HEK293T (cell line): Measurements from ENCODE around the gene ZNF358.

Experiments used
- CTCF ChIA-PET: fragments of 350-600 bp; formaldehyde crosslinking; extraction: SDS; loops from one replicate; lab custom pipeline; 2021; ENCODE audit warnings: antibody characterized with exemption, inconsistent platforms; lab: Yijun Ruan, JAX
- POLR2A ChIA-PET: fragments of 350-600 bp; formaldehyde crosslinking; extraction: SDS; loops from one replicate; lab custom pipeline; 2020; ENCODE audit warnings: antibody characterized with exemption, inconsistent platforms; lab: Yijun Ruan, JAX
- DNase-seq: peaks from one replicate; pipeline ENCODE4 v3.0.0; 2012; ENCODE audit warnings: mixed read lengths; ENCODE audit errors: extremely low spot score
- ARNT ChIP-seq: fragments of 450-650 bp; IDR thresholded peaks from 2 replicates; pipeline ENCODE4 v1.6.1; 2017; ENCODE audit warnings: mild to moderate bottlenecking
- BHLHE40 ChIP-seq: fragments of 450-650 bp; IDR thresholded peaks from 2 replicates; pipeline ENCODE4 v1.6.1; 2016; ENCODE audit warnings: mild to moderate bottlenecking, moderate library complexity, borderline replicate concordance
- CTBP1 ChIP-seq: fragments of 450-650 bp; IDR thresholded peaks from 2 replicates; pipeline ENCODE4 v1.6.1; 2016; ENCODE audit warnings: borderline replicate concordance
- ELF4 ChIP-seq: fragments of 450-650 bp; IDR thresholded peaks from 2 replicates; pipeline ENCODE4 v1.6.1; 2017; ENCODE audit warnings: antibody characterized with exemption
- FOXA1 ChIP-seq: fragments of 450-650 bp; IDR thresholded peaks from 2 replicates; pipeline ENCODE4 v1.6.1; 2016; ENCODE audit warnings: mild to moderate bottlenecking
- FOXK2 ChIP-seq: fragments of 450-650 bp; IDR thresholded peaks from 2 replicates; pipeline ENCODE4 v1.6.1; 2016; ENCODE audit warnings: mild to moderate bottlenecking
- FOXM1 ChIP-seq: fragments of 450-650 bp; IDR thresholded peaks from 2 replicates; pipeline ENCODE4 v1.6.1; 2017; ENCODE audit warnings: mild to moderate bottlenecking, borderline replicate concordance
- HDGF ChIP-seq: fragments of 450-650 bp; IDR thresholded peaks from 2 replicates; pipeline ENCODE4 v1.6.1; 2017; ENCODE audit warnings: antibody characterized with exemption, borderline replicate concordance
- L3MBTL2 ChIP-seq: fragments of 450-650 bp; conservative IDR thresholded peaks from 2 replicates; pipeline ENCODE4 v1.6.1; 2016; ENCODE audit warnings: mild to moderate bottlenecking
- LEF1 ChIP-seq: fragments of 450-650 bp; IDR thresholded peaks from 2 replicates; pipeline ENCODE4 v1.6.1; 2017; ENCODE audit warnings: mild to moderate bottlenecking, borderline replicate concordance
- NFRKB ChIP-seq: fragments of 450-650 bp; IDR thresholded peaks from 2 replicates; pipeline ENCODE4 v1.6.1; 2016; ENCODE audit warnings: mild to moderate bottlenecking, moderate library complexity
- SP1 ChIP-seq: fragments of 450-650 bp; IDR thresholded peaks from 2 replicates; pipeline ENCODE4 v1.6.1; 2017
- SUZ12 ChIP-seq: fragments of 450-650 bp; IDR thresholded peaks from 2 replicates; pipeline ENCODE4 v1.6.1; 2016; ENCODE audit warnings: mild to moderate bottlenecking
- TARDBP ChIP-seq: fragments of 450-650 bp; IDR thresholded peaks from 2 replicates; pipeline ENCODE4 v1.6.1; 2016
- ZNF384 ChIP-seq: fragments of 450-650 bp; IDR thresholded peaks from 2 replicates; pipeline ENCODE4 v1.6.1; 2016
- TF ChIP-seq, protein P1 (sequence below): fragments of 450-650 bp; IDR thresholded peaks from 2 replicates; pipeline ENCODE4 v1.6.1; 2016

ZNF358 gene

DNA sequence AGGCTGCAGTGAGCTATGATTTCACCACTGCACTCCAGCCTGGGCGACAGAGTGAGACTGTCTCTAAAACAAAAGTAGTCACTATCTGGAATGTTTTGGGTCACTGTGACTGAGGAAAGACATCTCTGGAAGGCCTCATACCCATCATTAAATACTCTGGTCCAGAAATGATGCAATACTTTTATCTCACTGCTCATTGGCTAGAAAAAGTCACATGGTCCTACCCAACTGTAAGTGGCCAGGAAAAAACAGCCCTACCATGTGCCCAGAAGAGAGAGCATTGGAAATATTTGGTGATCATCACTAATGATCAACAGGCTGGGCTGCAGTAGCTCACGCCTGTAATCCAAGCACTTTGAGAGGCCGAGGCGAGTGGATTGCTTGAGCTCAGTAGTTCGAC, 49.4 kb downstream of the ZNF358 start:
- no peak for DNase-seq
- ChIA-PET CTCF (interaction anchor here (0.7 kb wide), 1 partner anchor 115 kb away, joined by 4 read pairs; the partner anchor contains the start of gene TRAPPC5), POLR2A (interaction anchor here (0.7 kb wide), 1 partner anchor 466 kb away, joined by 3 read pairs; no protein-coding TSS in a partner anchor)
- TF ChIP-seq SP1 (no peak), FOXA1 (no peak), NFRKB (no peak), L3MBTL2 (no peak), SUZ12 (no peak), ARNT (no peak), FOXM1 (no peak), ELF4 (no peak), HDGF (no peak), LEF1 (no peak), TARDBP (no peak), BHLHE40 (no peak), FOXK2 (no peak), CTBP1 (no peak), ZNF384 (no peak)
- TF ChIP-seq, protein P1, sequence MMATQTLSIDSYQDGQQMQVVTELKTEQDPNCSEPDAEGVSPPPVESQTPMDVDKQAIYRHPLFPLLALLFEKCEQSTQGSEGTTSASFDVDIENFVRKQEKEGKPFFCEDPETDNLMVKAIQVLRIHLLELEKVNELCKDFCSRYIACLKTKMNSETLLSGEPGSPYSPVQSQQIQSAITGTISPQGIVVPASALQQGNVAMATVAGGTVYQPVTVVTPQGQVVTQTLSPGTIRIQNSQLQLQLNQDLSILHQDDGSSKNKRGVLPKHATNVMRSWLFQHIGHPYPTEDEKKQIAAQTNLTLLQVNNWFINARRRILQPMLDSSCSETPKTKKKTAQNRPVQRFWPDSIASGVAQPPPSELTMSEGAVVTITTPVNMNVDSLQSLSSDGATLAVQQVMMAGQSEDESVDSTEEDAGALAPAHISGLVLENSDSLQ, result no peak
